HG02884 (cell line): ENCODE measurements around the gene FLNB.
A peak's percentile ranks its signal among the peaks of the same experiment; 100 is the strongest.

Source experiments
- ATAC-seq: cut with Tn5 transposase; IDR thresholded peaks from one replicate; pipeline ENCODE4 v1.9.1; 2021; ENCODE audit warnings: mild to moderate bottlenecking, moderate library complexity; ENCODE audit not compliant: unreplicated experiment

Gene FLNB

DNA sequence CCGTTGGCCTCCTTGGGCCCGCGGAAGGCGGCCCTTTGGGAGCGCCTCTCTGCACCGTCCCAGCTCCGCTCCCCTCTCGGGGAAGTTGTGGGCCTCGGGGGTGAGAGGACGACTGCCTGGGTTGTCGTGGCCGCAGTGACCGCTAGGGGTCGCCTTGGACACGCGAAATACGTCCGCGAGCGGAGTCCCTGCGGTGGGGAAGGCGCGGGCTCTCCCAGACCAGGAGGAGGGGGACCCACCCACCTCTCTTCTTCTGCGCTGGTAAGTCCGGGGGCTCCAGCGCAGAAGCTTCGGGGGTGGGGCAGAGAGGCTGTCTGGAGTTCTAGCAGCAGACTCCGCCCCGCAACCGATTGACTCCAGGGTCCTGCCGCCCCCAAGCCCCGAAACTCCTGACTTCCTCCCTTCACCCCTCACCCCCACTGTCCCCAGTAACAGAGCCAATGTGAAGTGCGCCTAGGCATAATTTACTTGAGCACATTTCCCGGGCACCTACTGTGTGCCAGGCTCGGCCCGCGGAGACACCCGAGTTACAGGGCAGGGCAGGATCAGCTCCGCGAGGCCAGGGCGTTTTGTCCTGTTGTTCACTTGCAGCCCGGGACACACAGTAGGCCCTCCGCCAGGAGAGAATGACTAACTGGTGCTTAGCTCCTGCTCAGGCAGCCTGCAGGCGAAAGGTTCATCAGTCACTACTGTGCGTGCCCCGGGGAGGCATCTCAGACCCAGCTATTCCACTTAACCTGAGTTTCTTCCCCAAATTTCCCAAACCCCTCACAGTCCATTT lies 169.7 kb downstream of the FLNB start:
- peak; percentile 70 for ATAC-seq

DNA sequence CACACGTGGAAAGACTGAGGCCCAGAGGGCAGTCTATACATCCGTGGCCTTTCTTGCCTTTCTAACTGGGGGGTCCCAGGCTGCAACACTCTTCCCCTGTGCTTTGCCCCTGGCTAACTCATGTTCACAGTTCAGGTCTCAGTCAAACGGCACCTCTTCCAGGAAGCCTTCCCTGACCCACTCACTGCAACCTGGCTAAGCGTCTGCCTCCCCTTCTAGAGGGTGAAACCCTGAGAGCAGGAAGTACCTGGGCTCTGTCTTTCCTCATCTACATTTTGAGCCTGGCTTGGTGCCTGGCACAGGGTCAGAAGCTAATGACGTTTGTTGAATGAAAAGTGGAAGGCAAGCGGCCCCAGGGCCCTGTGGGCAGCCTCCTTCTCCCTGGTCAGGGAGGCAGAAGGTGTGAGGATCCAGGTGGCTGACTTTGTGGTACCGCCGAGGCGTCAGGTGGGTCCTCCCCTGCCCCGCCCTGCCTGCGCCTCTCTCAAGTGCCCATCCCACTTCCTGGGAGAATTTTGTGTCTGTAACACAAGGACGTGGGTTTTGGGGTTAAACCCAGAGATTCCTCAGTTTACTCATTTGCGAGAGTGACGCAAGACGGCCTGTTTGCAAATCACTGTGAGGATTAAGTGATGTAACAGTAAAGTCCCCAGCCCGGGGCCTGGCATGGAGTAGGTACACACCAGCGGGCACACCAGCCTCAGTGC lies 170.5 kb downstream of the FLNB start:
- ATAC-seq, result no peak

DNA sequence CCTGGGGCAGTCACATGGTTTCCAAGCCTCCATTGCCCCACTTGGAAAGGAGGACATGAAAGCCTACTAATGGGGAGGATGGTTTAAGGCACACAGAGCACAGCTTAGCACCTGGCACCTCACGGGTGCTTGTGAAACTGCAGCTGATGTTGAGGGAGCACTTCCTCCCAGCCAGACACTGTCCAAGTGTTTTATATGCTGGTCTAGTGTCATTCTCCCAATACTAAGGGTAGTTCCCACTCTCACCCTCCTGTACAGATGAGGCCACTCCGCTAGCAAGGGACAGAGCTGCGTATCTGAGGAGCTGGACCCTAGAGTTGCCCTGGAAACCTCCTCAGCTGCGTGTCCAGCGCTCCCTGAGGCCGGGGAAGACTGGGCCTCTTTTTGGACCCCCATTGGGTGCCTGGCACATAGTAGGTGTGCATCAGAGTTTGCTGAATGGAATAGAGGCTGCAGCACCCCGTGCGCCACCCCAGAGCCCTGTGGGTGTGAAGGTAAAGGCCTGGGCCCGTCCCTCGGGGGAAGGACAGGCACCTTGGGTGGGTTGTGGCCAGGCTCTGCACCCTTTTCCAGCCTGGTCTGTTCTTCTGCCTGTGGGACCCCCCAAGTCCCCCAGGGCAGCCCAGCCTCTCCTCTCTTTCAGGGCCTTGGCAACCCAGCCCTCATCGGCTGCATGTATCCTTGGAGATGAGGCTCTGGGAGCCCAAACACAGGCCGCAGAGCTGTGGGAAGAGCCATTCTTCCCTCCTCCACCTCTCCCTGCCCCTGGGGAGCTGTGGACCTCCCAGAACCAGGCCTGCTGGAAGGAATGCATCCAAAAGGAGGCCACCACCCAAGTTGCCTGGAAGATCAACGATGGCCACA lies 171.2 kb downstream of the FLNB start:
- no peak for ATAC-seq

DNA sequence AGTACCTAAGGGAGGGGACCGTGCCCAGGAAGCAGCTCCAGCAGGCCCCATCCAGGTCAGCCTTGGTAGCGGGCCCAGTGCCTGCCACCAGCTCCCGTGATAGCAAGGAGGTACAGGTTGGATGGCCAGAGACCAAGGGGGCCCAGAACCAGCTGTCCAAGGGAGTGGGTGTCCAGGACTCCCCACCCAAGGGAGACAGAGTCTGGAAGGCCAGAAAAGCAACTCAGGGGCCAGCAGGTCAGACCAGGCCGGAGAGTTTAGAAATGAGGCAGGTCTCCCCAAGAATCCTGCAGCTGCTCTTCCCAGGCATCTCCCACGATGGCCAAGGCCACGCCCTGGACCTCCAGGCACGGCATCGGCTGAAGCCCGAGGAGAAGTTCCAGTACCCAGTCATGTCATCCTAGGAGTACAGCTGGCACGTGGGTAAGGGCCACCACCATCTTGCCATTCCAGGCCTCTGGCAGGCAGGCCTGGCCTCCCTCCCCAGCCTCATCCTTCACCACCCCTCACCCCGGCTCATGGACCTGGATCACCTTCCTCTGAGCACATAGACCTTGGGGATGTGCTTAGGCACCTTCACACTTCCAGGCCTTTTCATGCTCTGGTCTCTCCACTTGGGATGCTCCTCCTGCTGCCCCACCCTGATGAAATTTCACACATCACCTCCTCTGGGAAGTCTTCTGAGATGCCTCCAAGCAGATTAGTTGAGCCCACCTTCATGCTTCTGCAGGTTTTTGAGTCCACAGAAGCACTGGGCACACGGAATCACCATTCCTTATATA lies 172.1 kb downstream of the FLNB start:
- ATAC-seq, result no peak

DNA sequence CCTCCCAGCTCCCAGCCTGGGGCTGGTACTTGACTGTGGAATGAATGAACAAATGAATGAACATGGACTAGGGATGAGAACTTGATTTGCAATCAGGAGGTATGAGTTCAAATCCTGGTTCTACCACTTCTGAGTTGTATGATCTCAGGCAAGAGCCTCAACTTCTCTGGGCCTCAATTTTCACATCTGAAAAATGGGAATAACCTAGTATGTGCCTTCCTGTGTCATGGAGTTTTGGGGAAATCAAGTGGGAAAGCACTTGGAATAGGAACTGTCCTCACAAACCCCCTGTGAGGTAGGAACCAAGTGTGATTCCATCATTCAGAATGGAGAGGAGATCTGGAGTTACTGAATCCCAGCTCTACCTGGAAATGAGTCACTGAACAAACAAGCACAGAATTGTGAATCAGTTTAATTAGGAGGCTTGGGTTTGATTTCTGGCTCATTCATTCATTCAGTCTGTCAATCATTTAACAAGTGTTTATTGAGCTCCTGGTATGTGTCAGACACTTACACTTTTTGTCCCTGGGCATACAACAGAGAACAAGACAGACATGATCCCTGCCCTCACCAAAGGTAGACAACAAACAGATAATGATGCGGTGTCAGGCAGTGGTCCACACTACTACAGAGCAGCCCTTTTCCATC lies 172.8 kb downstream of the FLNB start:
- ATAC-seq, result no peak

DNA sequence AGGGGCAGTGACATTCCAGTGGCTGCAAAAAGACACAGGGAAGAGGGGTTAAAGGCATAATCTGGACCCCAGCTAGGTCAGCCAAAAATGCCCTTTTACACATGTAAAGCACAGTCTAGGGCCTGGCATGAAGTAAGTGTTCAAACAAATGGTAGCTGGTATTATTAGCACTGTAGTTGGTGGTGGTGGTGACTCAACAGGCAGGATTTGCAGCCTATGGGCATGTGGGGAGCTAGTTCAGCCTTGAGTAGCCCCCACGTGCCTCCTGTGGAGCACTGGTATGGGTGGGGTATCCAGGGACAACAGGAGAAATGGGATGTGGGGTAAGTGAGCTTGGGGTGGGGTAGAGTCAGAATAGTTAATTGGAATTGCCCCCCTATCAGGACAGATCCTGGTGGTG lies 175.0 kb downstream of the FLNB start:
- no peak for ATAC-seq

DNA sequence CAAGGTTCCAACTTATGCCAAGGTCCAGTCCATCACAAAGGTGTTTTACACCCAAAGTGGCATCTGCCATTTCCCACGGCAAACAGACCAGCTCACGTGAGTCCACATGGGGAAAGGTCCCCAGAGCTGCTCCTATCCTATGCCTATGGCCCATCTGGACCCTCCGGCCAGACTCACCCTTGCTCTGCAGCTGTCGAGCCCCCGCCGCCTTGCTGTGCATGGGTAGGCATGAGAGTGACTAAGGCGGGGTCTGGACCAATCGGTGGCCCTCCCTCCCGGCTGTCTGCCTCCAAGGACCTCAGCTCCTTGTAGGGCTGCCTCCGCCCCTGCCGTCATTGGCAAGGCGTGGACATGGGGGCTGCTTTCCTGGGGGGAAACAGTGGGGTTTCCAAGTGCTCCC lies 175.7 kb downstream of the FLNB start:
- ATAC-seq, result no peak

DNA sequence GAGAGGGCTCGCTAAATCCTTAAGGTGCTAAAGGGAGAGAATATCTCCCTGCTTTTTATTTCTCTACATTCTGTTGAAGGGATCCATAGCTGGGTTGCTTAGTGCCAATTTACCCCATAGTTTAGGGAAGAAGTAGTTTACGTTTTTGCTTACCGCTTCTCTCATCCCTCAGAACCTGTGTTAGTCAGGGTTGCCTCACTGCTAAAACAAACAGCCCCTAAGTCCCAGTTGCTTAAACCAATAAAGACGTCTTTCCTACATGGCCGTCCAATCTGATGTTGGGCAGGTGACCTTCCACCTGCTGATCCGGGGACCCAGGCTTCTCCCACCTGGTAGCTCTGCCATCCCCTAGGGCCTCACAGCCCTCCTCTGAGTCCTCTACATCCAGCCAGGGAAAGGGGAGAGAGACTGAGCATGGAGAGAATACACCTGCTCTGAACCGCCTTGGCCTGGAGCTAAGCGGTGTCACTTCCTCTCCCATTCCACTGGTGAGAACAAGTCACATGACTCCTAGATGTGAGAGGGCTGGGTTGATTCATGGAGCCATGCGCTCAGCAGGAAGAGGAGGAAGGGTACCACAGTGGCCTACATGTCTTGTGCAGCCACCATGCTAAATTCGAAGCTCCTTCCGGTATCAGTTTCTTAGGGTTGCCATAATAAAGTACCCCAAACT lies 176.2 kb downstream of the FLNB start:
- no peak for ATAC-seq

DNA sequence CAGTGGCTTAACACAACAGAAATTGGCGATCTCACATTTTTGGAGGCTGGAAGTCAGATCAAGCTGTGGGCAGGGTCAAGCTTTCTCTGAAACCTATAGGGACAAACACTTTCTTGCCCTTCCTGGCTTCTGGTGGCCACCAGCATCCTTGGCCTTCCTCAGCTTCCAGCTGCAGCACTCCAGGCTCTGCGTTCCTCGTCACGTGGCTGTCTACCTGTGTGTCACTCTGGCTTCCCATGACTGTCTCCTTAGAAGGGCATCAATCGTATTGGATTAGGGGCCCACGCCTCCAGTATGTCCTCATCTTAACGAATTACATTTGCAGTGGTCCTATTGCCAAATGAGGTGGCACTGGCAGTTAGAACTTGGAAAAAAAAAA lies 176.7 kb downstream of the FLNB start:
- no peak for ATAC-seq

DNA sequence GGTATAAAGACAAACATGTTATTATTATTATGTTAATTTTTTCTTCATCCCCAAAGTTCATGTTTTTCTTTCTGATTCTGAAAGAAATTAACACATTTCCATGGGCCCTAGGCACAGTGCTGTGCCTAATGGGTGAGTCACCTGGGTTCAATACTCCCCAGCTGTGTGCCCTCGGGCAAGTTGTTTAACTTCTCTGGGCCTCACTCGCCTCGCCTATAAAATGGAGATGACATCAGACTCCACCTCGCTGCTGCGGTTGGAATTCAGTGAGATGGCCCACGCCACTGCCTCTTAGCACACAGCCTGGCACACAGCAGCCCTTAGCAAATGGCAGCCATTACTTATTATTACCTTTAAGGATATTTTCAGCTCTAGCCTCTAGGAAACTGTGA lies 179.9 kb downstream of the FLNB start:
- no peak for ATAC-seq

DNA sequence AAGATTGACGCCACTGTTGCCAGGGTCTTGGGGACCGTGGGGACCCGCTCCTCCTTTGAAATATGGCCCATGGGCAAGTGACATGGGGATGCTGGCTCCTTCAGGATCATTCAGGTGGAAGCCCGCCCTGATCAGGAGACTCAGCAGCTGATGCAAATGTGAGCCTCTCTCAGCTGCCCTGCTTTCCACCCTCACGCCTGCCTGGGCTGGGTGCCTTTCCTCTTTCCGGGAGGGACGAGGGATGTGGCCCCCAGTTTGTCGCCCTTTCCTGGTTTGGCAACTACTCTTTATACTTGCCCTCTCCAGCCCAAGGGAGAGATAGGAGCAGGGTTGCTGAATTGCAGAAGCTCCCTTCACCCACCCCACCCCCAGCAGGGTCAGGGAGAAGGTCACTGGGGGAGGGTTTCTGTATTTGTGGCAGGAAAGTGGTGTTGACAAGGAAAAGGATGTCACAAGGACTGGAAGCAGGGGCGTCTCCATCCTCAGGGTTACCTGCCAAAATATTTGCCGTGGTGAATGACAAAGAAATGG lies 180.8 kb downstream of the FLNB start:
- no peak for ATAC-seq

DNA sequence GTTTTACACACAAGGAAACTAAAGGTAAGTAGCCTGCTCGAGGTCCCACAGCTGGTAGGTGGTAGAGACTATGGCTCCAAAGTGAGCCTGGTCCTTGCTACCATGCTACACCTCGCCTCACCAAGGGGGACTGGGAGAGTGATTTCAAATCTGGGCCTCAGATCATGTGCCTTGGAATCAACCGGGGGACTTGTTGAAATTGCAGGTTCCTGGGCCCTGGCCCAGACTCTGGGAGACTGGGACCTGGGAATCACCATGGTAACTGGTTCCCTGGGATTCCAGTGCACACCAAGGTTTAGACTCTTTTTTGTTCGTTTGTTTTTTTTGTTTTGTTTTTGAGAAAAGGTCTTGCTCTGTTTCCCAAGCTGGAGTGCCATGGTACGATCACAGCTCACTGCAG lies 181.5 kb downstream of the FLNB start:
- no peak for ATAC-seq

DNA sequence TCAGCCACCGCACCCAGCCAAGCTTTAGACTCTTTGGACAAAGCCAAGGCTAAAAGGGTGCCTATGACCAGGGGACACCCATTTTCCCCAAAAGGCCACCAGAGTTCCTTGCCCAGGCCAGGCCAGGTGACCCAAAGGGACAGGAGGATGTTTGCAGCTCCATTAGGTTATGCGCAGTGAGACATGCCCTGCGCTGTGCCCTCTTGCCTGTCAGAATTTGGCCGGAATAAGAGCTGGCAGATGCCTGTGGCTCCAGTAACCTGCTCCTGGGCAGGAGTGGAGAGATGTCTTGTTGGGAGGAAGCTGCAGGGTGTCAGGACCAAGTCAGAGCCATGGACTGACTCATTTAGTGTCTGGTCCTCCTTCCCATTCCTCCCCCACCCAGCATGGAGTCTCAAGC lies 182.1 kb downstream of the FLNB start:
- ATAC-seq, result no peak

DNA sequence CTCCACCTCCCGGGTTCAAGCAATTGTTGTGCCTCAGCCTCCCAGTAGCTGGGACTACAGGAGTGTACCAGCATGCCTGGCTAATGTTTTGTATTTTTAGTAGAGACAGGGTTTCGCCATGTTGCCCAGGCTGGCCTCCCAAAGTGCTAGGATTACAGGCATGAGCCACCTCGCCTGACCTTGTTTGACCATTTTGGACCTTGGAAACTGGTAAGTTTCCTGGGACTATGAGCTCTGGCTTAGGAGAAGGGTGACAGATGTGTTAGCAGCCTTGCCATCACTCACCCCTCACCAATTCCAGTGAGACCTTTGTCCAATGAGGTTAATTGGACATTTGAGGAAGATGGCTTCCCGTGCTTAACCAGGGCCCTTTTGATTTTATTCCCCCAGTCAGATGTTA lies 182.7 kb downstream of the FLNB start:
- ATAC-seq, result no peak

DNA sequence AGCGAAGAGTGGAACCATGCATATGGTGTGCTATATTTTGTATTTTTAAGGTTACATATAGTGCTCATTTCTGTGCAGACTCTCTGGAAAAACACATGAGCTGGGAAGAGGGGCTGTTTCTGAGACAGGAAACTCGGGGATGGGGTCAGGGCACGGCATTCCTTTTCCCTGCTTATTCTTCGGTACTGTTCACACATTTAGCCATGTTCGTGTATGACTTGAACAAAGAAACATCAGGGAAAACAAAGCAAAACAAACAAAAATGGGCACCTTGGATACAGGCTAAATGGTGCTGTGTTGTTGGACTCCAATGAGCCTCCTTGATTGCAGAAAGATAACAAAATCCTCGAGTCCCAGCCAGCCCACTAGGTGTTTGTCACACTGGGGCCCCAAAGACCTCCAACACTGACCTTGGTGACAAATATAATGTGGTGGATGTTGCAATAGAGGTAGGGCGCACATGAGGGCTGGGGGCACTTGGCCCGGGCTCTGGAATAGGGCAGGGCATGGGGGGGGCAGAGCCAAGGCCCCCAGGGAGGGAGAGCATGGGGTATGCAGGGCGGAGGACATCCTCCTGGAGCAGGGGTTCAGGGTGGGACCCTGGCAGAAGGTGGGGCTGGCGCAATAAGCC lies 183.3 kb downstream of the FLNB start:
- ATAC-seq, result no peak

DNA sequence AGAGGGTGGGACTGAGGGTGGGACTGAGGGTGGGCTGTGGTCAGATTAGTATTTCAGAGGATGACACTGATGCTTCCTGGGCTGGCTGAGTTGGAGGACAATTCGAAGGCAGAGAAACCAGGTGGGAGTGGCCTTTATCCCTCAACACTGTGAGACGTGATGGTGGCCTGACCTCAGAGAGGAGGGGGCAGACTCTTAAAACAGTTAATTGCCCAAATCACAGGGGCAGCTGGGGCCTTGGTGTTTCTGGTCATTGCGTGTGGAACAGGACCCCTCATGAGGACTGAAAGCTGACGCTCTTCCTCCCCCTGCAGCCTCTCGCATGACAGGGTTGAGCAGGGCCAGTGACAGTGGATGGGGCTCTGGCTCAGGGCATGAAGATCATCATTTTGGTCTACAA lies 183.8 kb downstream of the FLNB start:
- ATAC-seq, result no peak

DNA sequence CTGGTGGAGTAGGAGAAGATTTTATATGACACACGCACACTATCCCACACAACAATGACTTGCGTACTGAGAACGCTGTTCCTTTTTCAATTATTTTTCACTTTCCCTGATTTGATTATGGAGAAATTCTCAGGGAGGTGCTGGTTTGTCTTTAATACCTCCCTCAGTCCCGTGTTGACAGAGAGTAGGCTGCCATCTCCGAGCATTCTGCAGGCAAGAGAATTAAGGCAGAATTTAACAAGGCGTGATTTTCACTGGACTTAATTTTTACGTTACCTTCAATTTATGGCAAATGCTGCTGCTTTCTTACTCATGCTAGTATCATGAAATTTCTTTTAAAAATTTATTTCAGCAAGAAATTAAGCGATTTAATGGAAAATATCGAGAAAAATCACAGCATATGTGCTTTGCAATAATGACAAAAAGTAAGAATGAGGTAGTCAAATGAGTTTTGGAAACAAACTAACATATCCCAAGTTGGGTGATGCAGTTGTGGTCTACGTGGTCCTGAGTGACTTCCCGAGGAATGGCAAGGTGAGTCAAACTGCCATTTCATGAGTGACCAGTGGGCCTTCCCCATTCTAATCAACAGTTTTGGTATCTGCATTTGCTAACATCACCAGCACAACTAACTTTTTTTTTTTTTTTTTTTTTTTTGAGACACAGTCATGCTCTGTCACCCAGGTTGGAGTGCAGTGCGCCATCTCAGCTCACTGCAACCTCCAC lies 185.6 kb downstream of the FLNB start:
- ATAC-seq, result no peak

DNA sequence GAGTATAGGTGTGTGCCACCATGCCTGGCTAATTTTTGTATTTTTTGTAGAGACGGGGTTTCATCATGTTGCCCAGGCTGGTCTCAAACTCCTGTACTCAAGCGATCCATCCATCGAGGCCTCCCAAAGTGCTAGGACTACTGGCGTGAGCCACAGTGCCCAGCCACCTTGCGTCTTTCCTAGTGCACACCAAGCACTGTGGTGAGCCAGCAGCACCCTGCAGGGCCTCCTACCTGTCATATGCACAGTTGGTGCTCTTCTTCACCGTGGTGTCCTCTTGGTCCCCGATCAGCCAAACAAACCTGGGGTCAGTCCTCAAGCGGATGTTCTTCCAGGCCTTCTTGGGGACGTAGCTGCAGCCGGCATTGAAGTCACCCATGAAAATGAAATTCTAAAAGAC lies 189.4 kb downstream of the FLNB start:
- no peak for ATAC-seq

DNA sequence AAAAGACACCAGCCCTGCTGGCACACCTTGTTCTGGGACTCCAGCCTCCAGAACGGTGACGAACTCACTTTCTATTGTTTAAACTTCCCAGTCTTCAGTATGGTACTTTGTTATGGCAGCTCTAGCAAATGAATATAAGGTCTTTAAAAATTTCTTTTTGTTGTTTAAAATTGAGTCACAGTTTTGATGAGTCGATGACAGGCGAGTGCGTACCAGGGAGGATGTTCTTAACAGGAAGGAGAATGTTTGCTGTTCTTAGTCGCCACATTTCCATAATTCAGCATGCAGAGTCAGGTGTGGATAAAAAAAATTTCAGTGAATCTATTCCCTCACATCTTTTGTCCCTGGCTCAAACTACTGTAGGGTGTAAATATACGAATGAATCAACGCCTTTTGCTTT lies 190.1 kb downstream of the FLNB start:
- ATAC-seq, result no peak
